Omental fat pad (tissue), 4 donors: ENCODE data around the gene GPRIN3. TPM values are rescaled to one million over a fixed set of nuclear protein-coding genes. Genes with fewer than 3 reads are reported as not detected.
A peak's percentile ranks its signal among the peaks of the same experiment; 100 is the strongest.

Experiments used
- ATAC-seq: fragments of 150-250 bp; one replicate; pipeline ENCODE4 v1.9.1; 2016; ENCODE audit warnings: mild to moderate bottlenecking, moderate library complexity; ENCODE audit not compliant: low FRiP score
- DNase-seq: peaks from one replicate; pipeline ENCODE4 v3.0.0-alpha.2; 2019; ENCODE audit warnings: low spot score
- CTCF ChIP-seq, 3 donors: fragments of 450-650 bp; IDR thresholded peaks; one replicate each; pipeline ENCODE4 v1.5.1; 2016 to 2017; ENCODE audit warnings: antibody characterized with exemption in 3 of 3, mild to moderate bottlenecking in 3 of 3, moderate library complexity in 2 of 3
- total RNA-seq, 4 donors: library from RNA; depleted of rRNA; stranded (reverse); fragments of >200 nt; gene quantifications; one replicate each; pipeline ENCODE4 v1.1.0, GENCODE V29; 2016

The GPRIN3 gene
- total RNA-seq, 4 donors from 2014 or later = 3.3 to 19.3 (median 14.7) TPM

GRCh38 chr4:89331197-89331596, 23.6 kb upstream of the GPRIN3 start:
- no peak for DNase-seq
- no peak for TF ChIP-seq CTCF (IDR thresholded peaks at IDR 0.05)
- no peak for ATAC-seq

- TF ChIP-seq CTCF (IDR thresholded peaks at IDR 0.05) = no peak
- DNase-seq (no peak), ATAC-seq (no peak)
These were observed 21.7 kb upstream of the GPRIN3 start for GRCh38 chr4:89329280-89329679.

GRCh38 chr4:89324671-89325070, 17.1 kb upstream of the GPRIN3 start:
- no peak for TF ChIP-seq CTCF (IDR thresholded peaks at IDR 0.05)
- DNase-seq (no peak), ATAC-seq (peak; percentile 50)

GRCh38 chr4:89322671-89323070, 15.1 kb upstream of the GPRIN3 start:
- no peak for TF ChIP-seq CTCF (IDR thresholded peaks at IDR 0.05)
- DNase-seq (no peak), ATAC-seq (no peak)

GRCh38 chr4:89319756-89320155, 12.2 kb upstream of the GPRIN3 start:
- DNase-seq (no peak), ATAC-seq (no peak)
- no peak for TF ChIP-seq CTCF (IDR thresholded peaks at IDR 0.05)

- no peak for DNase-seq
- ATAC-seq = no peak
- TF ChIP-seq CTCF (IDR thresholded peaks at IDR 0.05) = no peak
These were observed 9.3 kb upstream of the GPRIN3 start for GRCh38 chr4:89316931-89317366.

GRCh38 chr4:89316211-89316610, 8.6 kb upstream of the GPRIN3 start:
- ATAC-seq (no peak), DNase-seq (no peak)
- TF ChIP-seq CTCF (IDR thresholded peaks at IDR 0.05) = no peak
